ENCODE results near the gene STK31.
"Not testable (repeated sequence)": the region's sequence is repeated elsewhere in the genome, so short reads cannot be mapped to it uniquely, and the experiment has no call there.

The STK31 gene

DNA sequence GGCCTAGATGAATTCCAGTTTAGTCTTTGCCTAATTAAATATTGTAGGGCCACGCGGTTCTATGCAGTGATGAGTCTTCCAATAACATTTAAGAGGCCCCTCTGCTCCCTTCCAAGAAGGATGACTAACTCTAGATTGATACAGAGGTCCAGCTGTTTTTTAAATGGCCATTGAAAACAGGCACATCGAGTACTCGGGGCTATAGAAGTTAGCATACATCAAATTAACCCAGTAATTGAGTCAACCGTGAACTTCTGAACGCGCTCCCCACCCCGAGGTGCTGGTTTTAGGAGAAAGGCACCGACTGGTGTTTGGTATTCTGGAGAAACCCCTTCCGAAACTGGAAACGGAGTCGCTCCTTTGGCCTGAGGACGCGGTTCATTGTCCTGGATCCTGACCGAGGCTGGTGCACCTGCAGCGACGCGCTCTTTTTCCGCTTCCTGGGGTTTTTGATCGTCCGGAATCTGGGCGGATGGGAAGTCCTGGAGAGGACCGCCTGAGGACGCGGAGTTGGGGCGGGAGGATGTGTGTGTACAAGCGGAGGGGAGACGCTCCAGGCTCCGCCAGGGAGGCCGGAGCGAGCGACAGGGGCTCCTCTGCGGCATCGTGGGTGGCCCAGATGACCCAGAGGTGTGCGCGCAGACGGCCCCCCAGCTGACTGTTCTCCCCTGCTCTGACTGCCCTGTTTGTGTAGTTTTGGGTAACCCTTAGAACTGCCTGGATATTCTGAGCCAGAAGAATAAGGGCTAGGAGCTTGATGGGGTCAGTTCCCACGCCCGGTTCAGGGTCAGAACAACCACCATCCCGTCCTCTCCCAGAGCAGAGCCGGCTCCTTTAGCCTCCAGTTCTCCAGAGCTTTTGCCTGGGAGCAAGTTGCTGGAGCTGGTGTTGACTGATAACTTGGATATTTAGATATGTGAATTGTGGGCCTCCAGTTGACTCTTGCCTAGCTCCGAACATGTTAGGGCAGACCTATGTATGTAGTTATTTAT lies 29.3 kb upstream of the STK31 start:
- Histone ChIP-seq H3K14ac (ENCODE audit: low read length in 2 of 2) (no peak overlapping the region), H3K18ac (ENCODE audit: low read depth in 1 of 2, low read length in 2 of 2) (peak overlapping the region; percentile 41 to 43), H3K4ac (ENCODE audit: low read depth in 1 of 2, low read length in 2 of 2) (no peak overlapping the region), H4K8ac (ENCODE audit: low read length) (peak overlapping the region; percentile 35), H2AFZ (ENCODE audit: low read depth, low read length) (peak overlapping the region; percentile 89), H3K36me3 (ENCODE audit: control insufficient read depth in 1 of 2, insufficient read depth in 2 of 2, low read depth in 1 of 2, low read length in 2 of 2) (no peaks in the 10 kb centered on the region), H2BK5ac (ENCODE audit: low read depth, low read length, poor library complexity, severe bottlenecking) (no peak overlapping the region), H3K23ac (ENCODE audit: low read length in 2 of 2) (no peak overlapping the region), H2BK15ac (ENCODE audit: low read depth, poor library complexity, severe bottlenecking) (no peak overlapping the region), H3K4me3 (ENCODE audit: insufficient read depth in 1 of 2, low read depth in 1 of 2, low read length in 2 of 2) (peak overlapping the region; percentile 82 to 89), H2AK5ac (ENCODE audit: low read length, severe bottlenecking) (no peak overlapping the region), H2BK12ac (ENCODE audit: low read length in 2 of 2) (no peak overlapping the region), H4K91ac (ENCODE audit: low read length) (no peak overlapping the region), H3K9ac (ENCODE audit: low read length) (peak overlapping the region; percentile 57), H3K79me1 (replicated peaks; ENCODE audit: low read length, poor library complexity, severe bottlenecking) (peaks cover 4% of the 10 kb centered on the region), H3K4me2 (ENCODE audit: low read length, poor library complexity, severe bottlenecking) (peak overlapping the region; percentile 96), H2BK120ac (ENCODE audit: low read depth, low read length) (no peak overlapping the region), H3K9me3 (ENCODE audit: control insufficient read depth, low read length) (no peaks in the 10 kb centered on the region), H3K4me1 (ENCODE audit: control insufficient read depth, insufficient read depth, low read depth, low read length) (peaks cover 11% of the 10 kb centered on the region), H3K27ac (ENCODE audit: low read length, poor library complexity, severe bottlenecking) (no peak overlapping the region), H3K27me3 (ENCODE audit: control insufficient read depth in 1 of 2, insufficient read depth in 1 of 2, low read length in 2 of 2) (no peaks in the 10 kb centered on the region)
- peak; percentile 59 for DNase-seq
- WGBS, result 21% methylated on average over 42 of the region's 42 CpGs

DNA sequence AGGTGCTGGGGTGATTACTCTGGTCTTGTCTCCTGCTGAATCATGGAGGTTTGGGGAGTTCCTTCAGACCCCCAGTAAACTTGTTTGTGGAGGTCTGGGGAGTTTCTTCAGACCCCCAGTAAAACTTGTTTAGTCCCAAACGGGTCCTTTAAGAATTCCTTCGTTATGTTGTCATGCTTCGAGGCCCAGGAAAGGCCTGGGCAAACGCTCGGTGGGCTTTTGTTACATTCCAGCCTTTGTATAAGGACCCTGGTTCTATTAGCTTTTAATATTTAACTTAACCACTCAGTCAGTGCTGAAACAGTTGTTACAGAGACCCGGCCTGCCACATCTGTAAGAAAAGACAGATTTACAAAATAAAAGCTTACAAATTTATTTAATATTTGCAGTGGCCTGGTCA lies 26.0 kb upstream of the STK31 start:
- H3K4me1 ChIP-seq (ENCODE audit: control insufficient read depth, insufficient read depth, low read depth, low read length), result peaks cover 11% of the 10 kb centered on the region
- H2BK15ac ChIP-seq (ENCODE audit: low read depth, poor library complexity, severe bottlenecking); H2BK120ac ChIP-seq (ENCODE audit: low read depth, low read length); H2BK12ac ChIP-seq (ENCODE audit: low read length in 2 of 2); H2AFZ ChIP-seq (ENCODE audit: low read depth, low read length); H3K23ac ChIP-seq (ENCODE audit: low read length in 2 of 2); H3K36me3 ChIP-seq (ENCODE audit: control insufficient read depth in 1 of 2, insufficient read depth in 2 of 2, low read depth in 1 of 2, low read length in 2 of 2); H3K4me3 ChIP-seq (ENCODE audit: insufficient read depth in 1 of 2, low read depth in 1 of 2, low read length in 2 of 2); H3K9ac ChIP-seq (ENCODE audit: low read length); H3K18ac ChIP-seq (ENCODE audit: low read depth in 1 of 2, low read length in 2 of 2); H4K91ac ChIP-seq (ENCODE audit: low read length); H3K79me1 ChIP-seq (replicated peaks; ENCODE audit: low read length, poor library complexity, severe bottlenecking); H3K27ac ChIP-seq (ENCODE audit: low read length, poor library complexity, severe bottlenecking); DNase-seq; H3K14ac ChIP-seq (ENCODE audit: low read length in 2 of 2); H3K4ac ChIP-seq (ENCODE audit: low read depth in 1 of 2, low read length in 2 of 2); H2AK5ac ChIP-seq (ENCODE audit: low read length, severe bottlenecking); H3K4me2 ChIP-seq (ENCODE audit: low read length, poor library complexity, severe bottlenecking); H4K8ac ChIP-seq (ENCODE audit: low read length); H3K27me3 ChIP-seq (ENCODE audit: control insufficient read depth in 1 of 2, insufficient read depth in 1 of 2, low read length in 2 of 2); H2BK5ac ChIP-seq (ENCODE audit: low read depth, low read length, poor library complexity, severe bottlenecking); H3K9me3 ChIP-seq (ENCODE audit: control insufficient read depth, low read length): not testable (repeated sequence)
- WGBS, result 72% methylated on average over 5 of the region's 6 CpGs

DNA sequence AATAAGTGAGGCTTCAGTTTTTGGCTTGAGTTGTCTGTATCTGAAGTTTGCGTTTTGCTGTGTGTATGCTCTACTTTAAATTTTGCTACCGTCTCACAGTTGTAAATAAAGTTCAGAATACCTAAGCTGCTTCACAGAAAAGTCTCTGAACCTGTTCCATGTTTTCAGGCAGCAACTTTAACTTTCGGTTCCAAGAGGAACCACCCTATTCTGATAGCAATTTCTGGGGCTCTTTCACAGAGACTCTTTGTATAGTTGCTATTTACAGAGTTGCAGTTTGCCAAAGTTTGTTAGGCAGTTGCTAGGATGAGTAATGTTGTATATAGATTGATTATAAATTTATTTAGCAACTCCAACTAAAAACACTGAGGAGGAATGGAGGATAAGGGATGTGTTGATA lies 24.3 kb upstream of the STK31 start:
- Histone ChIP-seq H3K9ac (ENCODE audit: low read length) (peak overlapping the region; percentile 58), H3K4me2 (ENCODE audit: low read length, poor library complexity, severe bottlenecking) (no peak overlapping the region), H2BK5ac (ENCODE audit: low read depth, low read length, poor library complexity, severe bottlenecking) (no peak overlapping the region), H3K23ac (ENCODE audit: low read length in 2 of 2) (no peak overlapping the region), H2BK15ac (ENCODE audit: low read depth, poor library complexity, severe bottlenecking) (no peak overlapping the region), H3K4ac (ENCODE audit: low read depth in 1 of 2, low read length in 2 of 2) (no peak overlapping the region), H2BK12ac (ENCODE audit: low read length in 2 of 2) (no peak overlapping the region), H2AFZ (ENCODE audit: low read depth, low read length) (no peak overlapping the region), H2AK5ac (ENCODE audit: low read length, severe bottlenecking) (no peak overlapping the region), H4K91ac (ENCODE audit: low read length) (no peak overlapping the region), H3K79me1 (replicated peaks; ENCODE audit: low read length, poor library complexity, severe bottlenecking) (peaks cover 6% of the 10 kb centered on the region), H3K4me3 (ENCODE audit: insufficient read depth in 1 of 2, low read depth in 1 of 2, low read length in 2 of 2) (no peak overlapping the region), H3K4me1 (ENCODE audit: control insufficient read depth, insufficient read depth, low read depth, low read length) (peaks cover 4% of the 10 kb centered on the region), H3K27ac (ENCODE audit: low read length, poor library complexity, severe bottlenecking) (no peak overlapping the region), H3K14ac (ENCODE audit: low read length in 2 of 2) (no peak overlapping the region), H3K36me3 (ENCODE audit: control insufficient read depth in 1 of 2, insufficient read depth in 2 of 2, low read depth in 1 of 2, low read length in 2 of 2) (peaks cover 0 to 3% of the 10 kb centered on the region in 2 experiments), H3K9me3 (ENCODE audit: control insufficient read depth, low read length) (no peaks in the 10 kb centered on the region), H3K27me3 (ENCODE audit: control insufficient read depth in 1 of 2, insufficient read depth in 1 of 2, low read length in 2 of 2) (no peaks in the 10 kb centered on the region), H2BK120ac (ENCODE audit: low read depth, low read length) (no peak overlapping the region), H3K18ac (ENCODE audit: low read depth in 1 of 2, low read length in 2 of 2) (no peak overlapping the region), H4K8ac (ENCODE audit: low read length) (no peak overlapping the region)
- WGBS, result 100% methylated on average over 3 of the region's 3 CpGs
- DNase-seq, result peak; percentile 14

DNA sequence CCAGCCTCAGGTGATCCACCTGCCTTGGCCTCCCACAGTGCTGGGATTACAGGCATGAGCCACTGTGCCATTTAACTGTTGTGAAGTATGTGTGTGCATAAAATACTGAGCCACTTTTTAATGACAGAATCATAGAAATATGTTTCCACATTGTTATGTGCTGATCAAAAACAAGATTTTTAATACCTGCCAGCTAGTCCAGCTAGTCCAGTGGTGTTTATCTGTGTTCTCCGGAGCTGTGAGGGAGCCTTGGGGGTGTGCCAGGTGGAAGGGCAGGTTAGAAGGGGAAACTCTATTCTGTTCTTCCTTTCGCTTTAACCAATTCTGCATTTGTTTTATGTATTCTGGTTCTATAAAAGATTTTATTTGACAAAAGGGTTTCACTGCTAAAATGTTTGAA lies 23.0 kb upstream of the STK31 start:
- Histone ChIP-seq H3K9ac (ENCODE audit: low read length) (no peak overlapping the region), H2AK5ac (ENCODE audit: low read length, severe bottlenecking) (no peak overlapping the region), H4K91ac (ENCODE audit: low read length) (no peak overlapping the region), H2BK12ac (ENCODE audit: low read length in 2 of 2) (no peak overlapping the region), H2AFZ (ENCODE audit: low read depth, low read length) (no peak overlapping the region), H4K8ac (ENCODE audit: low read length) (peak overlapping the region; percentile 28), H3K27me3 (ENCODE audit: control insufficient read depth in 1 of 2, insufficient read depth in 1 of 2, low read length in 2 of 2) (no peaks in the 10 kb centered on the region), H3K4me3 (ENCODE audit: insufficient read depth in 1 of 2, low read depth in 1 of 2, low read length in 2 of 2) (no peak overlapping the region), H2BK120ac (ENCODE audit: low read depth, low read length) (no peak overlapping the region), H3K27ac (ENCODE audit: low read length, poor library complexity, severe bottlenecking) (no peak overlapping the region), H3K14ac (ENCODE audit: low read length in 2 of 2) (no peak overlapping the region), H2BK5ac (ENCODE audit: low read depth, low read length, poor library complexity, severe bottlenecking) (no peak overlapping the region), H3K4me1 (ENCODE audit: control insufficient read depth, insufficient read depth, low read depth, low read length) (peaks cover 2% of the 10 kb centered on the region), H2BK15ac (ENCODE audit: low read depth, poor library complexity, severe bottlenecking) (no peak overlapping the region), H3K4me2 (ENCODE audit: low read length, poor library complexity, severe bottlenecking) (no peak overlapping the region), H3K79me1 (replicated peaks; ENCODE audit: low read length, poor library complexity, severe bottlenecking) (peaks cover 3% of the 10 kb centered on the region), H3K23ac (ENCODE audit: low read length in 2 of 2) (no peak overlapping the region), H3K36me3 (ENCODE audit: control insufficient read depth in 1 of 2, insufficient read depth in 2 of 2, low read depth in 1 of 2, low read length in 2 of 2) (peaks cover 0 to 6% of the 10 kb centered on the region in 2 experiments), H3K9me3 (ENCODE audit: control insufficient read depth, low read length) (no peaks in the 10 kb centered on the region), H3K4ac (ENCODE audit: low read depth in 1 of 2, low read length in 2 of 2) (no peak overlapping the region), H3K18ac (ENCODE audit: low read depth in 1 of 2, low read length in 2 of 2) (no peak overlapping the region)
- no peak for DNase-seq
- WGBS, result 96% methylated on average over 2 of the region's 2 CpGs
